Activated naive CD4-positive, alpha-beta T cell treated with anti-CD3 and anti-CD28 coated beads, Interleukin-2, amount 50 U/mL, for 24 hours (primary cell): ENCODE measurements around the gene CCDC171.

ENCODE experiments used
- H3K27ac Mint-ChIP-seq: one replicate; pipeline ENCODE4 v1.8.0; 2021; ENCODE audit warnings: mild to moderate bottlenecking, mixed read lengths
- H3K27me3 Mint-ChIP-seq: one replicate; pipeline ENCODE4 v1.8.0; 2021; ENCODE audit warnings: mixed read lengths
- H3K36me3 Mint-ChIP-seq: one replicate; pipeline ENCODE4 v1.8.0; 2021; ENCODE audit warnings: mixed read lengths
- H3K4me1 Mint-ChIP-seq: one replicate; pipeline ENCODE4 v1.8.0; 2021; ENCODE audit warnings: mixed read lengths
- H3K4me3 Mint-ChIP-seq: one replicate; pipeline ENCODE4 v1.8.0; 2021; ENCODE audit warnings: mild to moderate bottlenecking, mixed read lengths
- H3K9me3 Mint-ChIP-seq: one replicate; pipeline ENCODE4 v1.8.0; 2021; ENCODE audit warnings: mixed read lengths

The CCDC171 gene

DNA sequence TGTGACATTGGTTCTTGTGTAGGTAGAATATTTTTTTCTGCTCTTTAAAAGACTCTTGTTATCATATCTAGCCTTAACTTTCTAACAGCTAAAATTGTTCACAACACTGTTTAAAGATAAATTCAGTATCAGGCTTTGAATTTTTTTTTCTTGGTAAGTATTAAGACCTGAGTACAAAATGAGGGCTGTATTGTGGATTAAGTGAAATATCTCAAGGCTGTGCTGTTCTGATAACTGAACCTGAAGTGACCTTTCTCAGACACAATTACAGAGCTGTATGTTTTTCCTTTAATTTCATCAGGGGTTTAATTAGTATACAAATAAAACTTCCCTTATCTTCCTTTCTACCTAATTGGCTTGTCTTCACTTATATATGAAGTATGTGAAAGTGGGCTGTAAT is 290.5 kb downstream of the CCDC171 start:
- no peak overlapping the region for H3K4me3 Mint-ChIP-seq
- H3K27ac Mint-ChIP-seq: no peak overlapping the region
- no peaks in the 10 kb centered on the region for H3K27me3 Mint-ChIP-seq
- no peaks in the 10 kb centered on the region for H3K4me1 Mint-ChIP-seq
- no peaks in the 10 kb centered on the region for H3K36me3 Mint-ChIP-seq
- no peaks in the 10 kb centered on the region for H3K9me3 Mint-ChIP-seq

DNA sequence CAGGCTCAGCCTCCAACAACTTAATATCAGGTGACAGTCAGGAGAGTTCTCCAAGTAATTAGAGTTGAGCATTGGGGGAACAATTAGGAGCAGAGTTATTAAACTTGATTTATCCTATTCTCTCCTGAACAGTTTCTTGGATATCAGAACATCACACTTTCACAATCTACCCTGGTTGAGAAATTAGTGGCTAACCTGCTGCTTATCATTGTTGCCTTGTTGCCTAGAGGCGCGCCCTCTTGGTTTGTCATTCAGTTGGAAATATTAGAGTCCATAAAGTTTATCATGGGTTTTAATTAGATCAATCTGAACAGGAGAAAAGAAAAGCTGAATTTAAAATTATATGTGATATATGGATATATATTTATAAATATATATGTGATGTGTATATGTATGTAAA is 291.1 kb downstream of the CCDC171 start:
- Mint-ChIP-seq H3K9me3 (no peaks in the 10 kb centered on the region), H3K27ac (no peak overlapping the region), H3K4me3 (no peak overlapping the region), H3K27me3 (no peaks in the 10 kb centered on the region), H3K36me3 (no peaks in the 10 kb centered on the region), H3K4me1 (no peaks in the 10 kb centered on the region)

DNA sequence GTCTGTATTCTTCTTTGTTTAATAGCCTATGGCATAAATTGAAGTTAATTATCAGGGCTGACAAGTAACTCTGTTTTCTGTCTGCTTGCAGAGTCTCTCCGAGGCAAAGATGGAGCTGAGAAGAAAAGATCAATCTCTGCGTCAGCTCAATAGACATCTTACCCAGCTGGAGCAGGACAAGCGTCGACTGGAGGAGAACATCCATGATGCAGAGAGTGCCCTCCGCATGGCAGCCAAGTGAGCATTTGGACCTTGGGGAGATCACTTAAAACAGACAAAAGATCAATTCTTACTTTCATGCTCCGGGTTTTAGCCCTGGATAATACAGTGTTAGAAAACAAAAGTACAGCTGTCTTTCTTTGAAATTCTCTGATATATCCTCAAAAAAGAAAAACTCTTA is 293.8 kb downstream of the CCDC171 start:
- Mint-ChIP-seq H3K9me3 (no peaks in the 10 kb centered on the region), H3K27ac (no peak overlapping the region), H3K4me1 (no peaks in the 10 kb centered on the region), H3K4me3 (no peak overlapping the region), H3K36me3 (no peaks in the 10 kb centered on the region), H3K27me3 (no peaks in the 10 kb centered on the region)

DNA sequence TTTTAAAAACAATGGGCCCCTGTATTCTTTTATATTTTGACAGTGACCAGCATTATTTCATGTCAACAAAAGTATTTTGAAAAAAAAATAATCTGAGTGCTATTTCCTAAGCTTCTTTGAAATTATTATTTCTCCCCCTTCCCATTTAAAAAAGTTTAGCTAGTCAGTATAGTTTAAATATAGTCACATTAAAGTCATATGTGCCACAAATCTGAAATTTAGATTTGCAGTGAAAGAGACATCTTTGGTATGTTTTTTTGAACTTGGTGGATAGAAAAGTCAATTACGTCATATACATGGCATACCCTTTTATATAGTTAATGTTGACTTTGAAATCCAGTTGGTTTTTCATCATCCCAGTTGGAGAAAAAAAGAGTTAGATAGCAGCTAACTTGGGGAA is 297.0 kb downstream of the CCDC171 start:
- H3K9me3 Mint-ChIP-seq: no peaks in the 10 kb centered on the region
- H3K4me3 Mint-ChIP-seq: no peak overlapping the region
- H3K27ac Mint-ChIP-seq: no peak overlapping the region
- H3K36me3 Mint-ChIP-seq: no peaks in the 10 kb centered on the region
- H3K27me3 Mint-ChIP-seq: no peaks in the 10 kb centered on the region
- H3K4me1 Mint-ChIP-seq: no peaks in the 10 kb centered on the region

DNA sequence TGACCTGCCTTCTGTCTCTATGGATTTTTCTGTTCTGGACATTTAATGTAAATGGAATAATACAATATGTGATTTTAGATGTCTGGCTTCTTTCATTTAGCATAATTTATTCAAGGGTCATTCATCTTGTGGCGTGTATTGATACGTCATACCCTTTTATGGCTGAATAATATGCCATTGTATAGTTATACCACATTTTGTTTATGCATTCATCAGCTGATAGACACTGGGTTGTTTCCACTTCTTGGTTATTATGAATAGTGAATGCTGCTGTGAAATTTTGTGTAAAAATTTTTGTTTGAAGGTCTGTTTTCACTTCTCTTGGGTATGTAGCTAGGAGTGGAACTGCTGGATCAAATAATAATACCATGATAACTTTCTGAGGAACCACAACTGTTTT is 298.9 kb downstream of the CCDC171 start:
- no peaks in the 10 kb centered on the region for H3K4me1 Mint-ChIP-seq
- no peak overlapping the region for H3K27ac Mint-ChIP-seq
- no peak overlapping the region for H3K4me3 Mint-ChIP-seq
- H3K27me3 Mint-ChIP-seq: no peaks in the 10 kb centered on the region
- no peaks in the 10 kb centered on the region for H3K36me3 Mint-ChIP-seq
- no peaks in the 10 kb centered on the region for H3K9me3 Mint-ChIP-seq

DNA sequence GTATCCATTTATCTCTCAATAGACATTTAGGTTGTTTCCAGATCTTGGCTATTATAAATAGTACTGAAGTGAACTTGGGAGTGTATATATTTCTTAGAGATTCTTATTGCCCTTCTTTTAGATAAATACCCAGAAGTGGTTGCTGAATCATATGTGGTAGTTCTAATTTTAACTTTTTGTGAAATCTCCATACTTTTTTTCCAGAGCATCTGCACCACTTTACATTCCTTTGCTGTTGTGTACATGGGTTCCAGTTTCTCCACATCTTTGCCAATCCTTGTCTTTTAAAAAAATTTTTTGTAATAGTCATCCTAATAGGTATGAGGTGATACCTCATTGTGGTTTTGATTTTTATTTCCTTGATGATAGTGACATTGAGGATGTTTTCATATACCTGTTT is 303.7 kb downstream of the CCDC171 start:
- Mint-ChIP-seq H3K36me3 (no peaks in the 10 kb centered on the region), H3K9me3 (no peaks in the 10 kb centered on the region), H3K4me3 (no peak overlapping the region)

DNA sequence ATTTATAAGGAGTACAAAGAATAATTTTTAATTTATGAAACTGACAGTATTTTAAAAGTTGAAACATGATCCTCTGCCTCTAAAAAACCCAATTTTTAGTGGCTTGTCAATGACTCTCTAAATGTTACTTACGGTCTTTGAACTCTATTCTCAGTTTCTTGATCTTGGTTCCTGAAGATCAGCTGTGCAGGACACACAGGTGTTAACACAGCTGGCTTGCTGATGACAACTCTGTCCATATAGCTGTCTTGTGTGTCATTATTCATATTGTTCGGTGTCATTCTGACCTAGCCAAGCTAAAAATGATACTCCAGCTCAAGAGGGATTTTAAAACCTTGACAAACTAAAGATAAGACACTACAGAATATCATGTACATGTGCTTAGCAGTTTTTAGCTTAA is 314.5 kb downstream of the CCDC171 start:
- Mint-ChIP-seq H3K9me3 (peaks cover 2% of the 10 kb centered on the region), H3K27me3 (no peaks in the 10 kb centered on the region), H3K4me3 (no peak overlapping the region), H3K36me3 (peaks cover under 1% of the 10 kb centered on the region), H3K4me1 (no peaks in the 10 kb centered on the region), H3K27ac (no peak overlapping the region)

More for the DNA sequence above, 303.7 kb downstream of the CCDC171 start:
- H3K4me1 Mint-ChIP-seq: no peaks in the 10 kb centered on the region
- H3K27me3 Mint-ChIP-seq: no peaks in the 10 kb centered on the region
- no peak overlapping the region for H3K27ac Mint-ChIP-seq

DNA sequence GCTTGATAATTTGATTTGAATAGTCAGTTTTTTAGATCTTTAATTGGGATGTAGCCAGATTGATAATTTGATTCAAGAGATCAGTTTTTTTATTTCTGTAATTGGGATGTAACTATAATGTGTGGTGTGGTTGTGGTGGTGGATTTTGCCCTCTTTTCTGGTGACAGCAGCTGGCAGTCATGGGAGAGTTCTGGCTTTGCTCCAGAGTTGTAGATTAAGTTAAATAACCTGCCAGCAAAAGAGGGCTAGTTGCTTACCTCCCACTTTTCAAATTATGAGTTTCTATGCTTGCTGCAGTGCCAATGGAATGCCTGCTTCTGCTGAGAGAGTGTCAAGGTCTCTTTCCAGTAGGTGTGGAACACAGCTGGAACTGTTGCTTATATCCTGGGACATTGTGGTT is 315.1 kb downstream of the CCDC171 start:
- Mint-ChIP-seq H3K9me3 (no peaks in the 10 kb centered on the region), H3K4me1 (no peaks in the 10 kb centered on the region), H3K27ac (no peak overlapping the region), H3K4me3 (no peak overlapping the region), H3K36me3 (no peaks in the 10 kb centered on the region), H3K27me3 (no peaks in the 10 kb centered on the region)

DNA sequence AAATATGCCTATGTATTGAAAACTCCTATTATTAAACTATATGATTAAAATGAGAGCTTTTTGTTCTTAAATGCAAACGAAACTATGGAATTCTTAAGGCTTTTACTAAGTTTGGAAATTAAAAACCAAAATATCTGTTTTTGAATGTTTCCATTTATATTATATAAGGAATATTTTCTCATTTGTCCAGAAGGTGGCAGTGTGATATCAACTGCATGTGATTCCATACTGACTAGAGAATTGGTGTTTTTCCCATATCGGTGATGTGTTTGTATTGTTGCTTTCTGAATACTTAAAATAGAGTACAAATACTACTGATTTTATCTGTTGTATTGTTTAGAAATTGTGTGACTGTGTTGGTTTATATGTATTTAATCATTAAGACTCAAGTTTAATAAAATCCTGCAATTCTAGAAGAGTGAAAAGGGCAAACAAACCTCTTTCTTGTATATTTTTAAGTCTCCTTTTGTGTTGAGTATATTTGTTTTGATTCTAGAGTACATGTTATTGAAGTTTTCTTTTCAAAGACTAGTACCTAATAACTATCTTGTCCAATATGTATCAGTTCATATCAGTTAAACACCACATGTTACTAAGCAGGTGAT is 320.8 kb downstream of the CCDC171 start:
- no peak overlapping the region for H3K27ac Mint-ChIP-seq
- H3K4me3 Mint-ChIP-seq: no peak overlapping the region
- no peaks in the 10 kb centered on the region for H3K36me3 Mint-ChIP-seq
- no peaks in the 10 kb centered on the region for H3K27me3 Mint-ChIP-seq
- H3K9me3 Mint-ChIP-seq: no peaks in the 10 kb centered on the region
- no peaks in the 10 kb centered on the region for H3K4me1 Mint-ChIP-seq

DNA sequence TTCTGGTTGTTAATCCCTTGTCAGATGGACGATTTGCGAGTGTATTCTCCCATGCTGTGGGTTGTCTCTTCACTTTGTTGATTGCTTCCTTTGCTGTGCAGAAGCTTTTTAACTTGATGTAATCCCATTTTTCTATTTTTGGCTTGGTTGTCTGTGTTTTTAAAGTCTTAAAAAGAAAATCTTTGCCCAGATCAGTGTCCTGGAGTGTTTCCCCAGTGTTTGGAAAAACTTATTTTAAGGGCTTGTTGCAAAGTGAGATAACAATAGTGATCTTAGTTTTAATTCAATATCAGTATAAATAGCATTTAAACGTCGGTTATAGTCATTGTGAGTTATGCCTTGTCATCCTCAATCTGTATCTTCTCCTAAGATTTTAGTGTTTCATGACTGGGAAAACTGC is 329.5 kb downstream of the CCDC171 start:
- peaks cover 10% of the 10 kb centered on the region for H3K9me3 Mint-ChIP-seq
- no peaks in the 10 kb centered on the region for H3K36me3 Mint-ChIP-seq
- no peak overlapping the region for H3K4me3 Mint-ChIP-seq
- no peak overlapping the region for H3K27ac Mint-ChIP-seq
- no peaks in the 10 kb centered on the region for H3K27me3 Mint-ChIP-seq
- no peaks in the 10 kb centered on the region for H3K4me1 Mint-ChIP-seq

DNA sequence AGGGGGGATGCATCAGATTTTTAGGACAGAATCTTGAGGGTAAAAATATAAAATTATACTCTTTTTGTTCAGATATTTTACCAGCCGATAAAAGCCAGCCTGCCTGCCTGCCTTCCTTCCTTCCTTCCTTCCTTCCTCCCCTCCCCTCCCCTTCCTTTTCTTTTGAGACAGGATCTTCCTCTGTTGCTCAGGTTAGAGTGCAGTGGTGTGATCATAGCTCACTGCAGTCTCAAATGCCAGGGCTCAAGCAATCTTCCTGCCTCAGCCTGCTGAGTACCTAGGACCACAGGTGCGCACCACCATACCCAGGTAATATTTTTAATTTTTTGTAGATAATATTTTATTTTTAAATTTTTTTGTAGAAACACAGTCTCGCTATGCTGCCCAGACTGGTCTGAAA is 330.0 kb downstream of the CCDC171 start:
- no peaks in the 10 kb centered on the region for H3K4me1 Mint-ChIP-seq
- no peak overlapping the region for H3K27ac Mint-ChIP-seq
- H3K27me3 Mint-ChIP-seq: no peaks in the 10 kb centered on the region
- no peak overlapping the region for H3K4me3 Mint-ChIP-seq
- peaks cover 10% of the 10 kb centered on the region for H3K9me3 Mint-ChIP-seq
- no peaks in the 10 kb centered on the region for H3K36me3 Mint-ChIP-seq

DNA sequence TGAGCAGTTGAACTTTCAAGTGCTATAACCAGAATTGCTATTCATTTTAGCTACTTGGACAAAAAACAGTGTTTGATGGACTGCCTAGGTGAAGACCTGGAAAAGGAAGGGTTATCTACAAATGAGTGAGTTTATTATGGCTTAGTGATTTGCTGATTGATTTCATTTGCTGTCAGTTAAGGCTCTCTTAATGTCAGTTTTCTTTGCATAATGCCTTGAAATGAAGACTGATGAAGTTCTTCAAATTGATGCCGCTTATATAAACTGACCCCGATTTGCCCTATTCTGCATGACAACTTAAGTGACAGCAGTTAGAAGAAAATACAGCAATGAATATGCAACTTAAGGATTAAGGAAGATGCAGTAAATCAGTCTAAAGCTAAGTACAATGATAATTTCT is 332.6 kb downstream of the CCDC171 start:
- H3K27ac Mint-ChIP-seq: no peak overlapping the region
- H3K4me3 Mint-ChIP-seq: no peak overlapping the region
- no peaks in the 10 kb centered on the region for H3K36me3 Mint-ChIP-seq
- no peaks in the 10 kb centered on the region for H3K4me1 Mint-ChIP-seq
- H3K27me3 Mint-ChIP-seq: no peaks in the 10 kb centered on the region
- H3K9me3 Mint-ChIP-seq: peaks cover 10% of the 10 kb centered on the region

DNA sequence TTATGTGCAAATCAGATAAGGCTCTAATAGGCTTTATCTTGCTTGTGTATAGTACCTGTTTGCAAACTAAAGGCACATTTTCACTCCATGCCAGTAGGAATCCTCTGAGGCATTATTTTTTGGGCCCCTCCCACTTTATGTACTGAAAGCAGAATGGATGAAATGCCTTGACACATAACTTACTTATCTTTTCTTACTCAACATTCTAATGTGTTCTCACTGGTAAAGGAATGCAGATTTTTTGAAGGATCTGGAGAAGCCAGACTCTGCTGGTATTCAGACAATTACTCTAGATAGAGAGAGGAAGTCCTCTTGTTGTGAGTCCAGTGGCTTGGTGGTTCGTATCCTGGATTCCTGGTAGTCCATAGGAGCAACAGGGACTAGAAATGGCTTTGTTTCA is 336.7 kb downstream of the CCDC171 start:
- Mint-ChIP-seq H3K27me3 (no peaks in the 10 kb centered on the region), H3K4me1 (no peaks in the 10 kb centered on the region), H3K27ac (no peak overlapping the region), H3K36me3 (no peaks in the 10 kb centered on the region), H3K4me3 (no peak overlapping the region), H3K9me3 (peaks cover 5% of the 10 kb centered on the region)

DNA sequence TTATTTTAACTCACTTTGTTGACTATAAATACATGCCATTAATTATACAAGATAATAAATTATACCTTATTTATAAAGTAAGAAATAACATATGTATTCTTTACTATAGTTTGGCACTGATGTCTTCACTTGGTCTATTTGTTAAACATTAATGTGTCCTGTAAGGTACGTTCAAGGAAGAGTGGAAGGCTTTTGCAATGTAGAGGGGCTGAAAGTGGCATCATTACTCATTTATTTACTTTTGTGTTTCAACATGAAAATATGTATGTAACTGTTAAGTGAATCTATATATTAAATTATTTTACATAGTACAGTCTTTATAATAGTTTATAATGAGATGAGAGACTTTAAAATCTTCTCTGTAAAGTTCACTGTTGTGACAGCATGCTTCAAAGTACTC is 348.7 kb downstream of the CCDC171 start:
- Mint-ChIP-seq H3K4me1 (no peaks in the 10 kb centered on the region), H3K27ac (no peak overlapping the region), H3K9me3 (peaks cover 12% of the 10 kb centered on the region), H3K36me3 (no peaks in the 10 kb centered on the region), H3K27me3 (no peaks in the 10 kb centered on the region), H3K4me3 (no peak overlapping the region)

DNA sequence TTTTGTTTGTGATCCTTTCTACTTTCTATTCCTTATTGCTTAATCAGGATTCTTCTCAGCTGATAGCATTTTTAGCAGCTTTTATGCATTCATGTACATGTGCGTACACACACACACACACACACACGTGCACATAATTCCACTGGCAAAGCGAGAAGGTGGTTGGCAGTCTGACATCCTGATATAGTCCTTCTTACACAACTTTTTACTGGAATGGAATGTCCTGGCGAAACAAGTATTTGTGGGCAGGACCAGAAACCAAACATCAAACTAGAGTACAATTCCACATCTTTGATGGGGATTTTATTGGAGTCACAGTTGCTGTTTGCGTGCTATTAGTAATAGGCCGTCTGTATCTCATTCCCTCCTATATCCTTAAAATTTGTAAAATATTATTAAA is 356.5 kb downstream of the CCDC171 start:
- Mint-ChIP-seq H3K4me3 (no peak overlapping the region), H3K36me3 (peaks cover 2% of the 10 kb centered on the region), H3K9me3 (peaks cover 35% of the 10 kb centered on the region), H3K27ac (no peak overlapping the region), H3K4me1 (no peaks in the 10 kb centered on the region), H3K27me3 (no peaks in the 10 kb centered on the region)

DNA sequence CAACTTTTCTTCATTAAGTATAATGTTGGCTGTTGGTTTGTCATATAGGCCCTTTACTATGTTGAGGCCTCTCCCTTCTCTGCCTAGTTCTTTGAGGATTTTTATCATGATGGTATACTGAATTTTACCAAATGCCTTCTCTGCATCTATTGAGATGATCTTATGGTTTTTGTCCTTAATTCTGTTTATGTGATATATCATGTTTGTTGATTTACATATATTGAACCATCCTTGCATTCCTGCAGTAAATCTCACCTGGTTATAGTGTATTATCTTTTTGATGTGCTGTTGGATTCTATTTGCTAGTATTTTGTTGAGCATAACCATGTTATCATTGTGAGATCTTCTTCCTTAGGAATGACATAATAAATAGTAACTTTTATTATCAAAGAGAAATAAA is 362.9 kb downstream of the CCDC171 start:
- H3K4me1 Mint-ChIP-seq: no peaks in the 10 kb centered on the region
- H3K4me3 Mint-ChIP-seq: no peak overlapping the region
- no peak overlapping the region for H3K27ac Mint-ChIP-seq
- peaks cover 2% of the 10 kb centered on the region for H3K36me3 Mint-ChIP-seq
- no peaks in the 10 kb centered on the region for H3K27me3 Mint-ChIP-seq
- peaks cover 15% of the 10 kb centered on the region for H3K9me3 Mint-ChIP-seq

DNA sequence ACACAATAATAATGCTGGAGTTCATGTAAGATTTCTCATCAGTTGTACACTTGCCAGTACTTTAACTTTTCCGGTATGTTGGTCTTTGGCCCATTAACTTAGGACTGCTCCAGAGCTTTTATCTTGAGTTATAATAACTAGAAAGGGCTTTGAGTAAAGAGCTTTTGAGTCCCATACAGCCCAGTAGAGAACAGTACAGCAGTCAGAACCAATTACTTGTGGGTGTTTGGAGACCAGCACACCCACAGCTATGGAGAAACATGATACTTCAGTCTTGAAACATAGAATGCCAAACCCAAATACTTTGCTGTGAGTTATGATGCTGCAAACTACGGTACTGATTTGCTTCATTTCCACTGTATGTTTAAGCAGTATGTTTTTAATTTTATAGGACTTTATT is 374.3 kb downstream of the CCDC171 start:
- H3K4me3 Mint-ChIP-seq: no peak overlapping the region
- H3K4me1 Mint-ChIP-seq: no peaks in the 10 kb centered on the region
- H3K27ac Mint-ChIP-seq: no peak overlapping the region
- no peaks in the 10 kb centered on the region for H3K27me3 Mint-ChIP-seq
- H3K9me3 Mint-ChIP-seq: no peaks in the 10 kb centered on the region
- H3K36me3 Mint-ChIP-seq: no peaks in the 10 kb centered on the region
